Mononuclear cell (primary cell): ENCODE results near the gene FAM98B. TPM values are rescaled to one million over a fixed set of nuclear protein-coding genes. Genes with fewer than 3 reads are reported as not detected.

Experiments
- H3K27me3 ChIP-seq: 2 replicates; pipeline ENCODE4 v1.6.0; 2011; ENCODE audit warnings: low read length, control low read depth; ENCODE audit not compliant: insufficient read depth
- H3K4me1 ChIP-seq: 2 replicates; pipeline ENCODE4 v1.5.1; 2011; ENCODE audit warnings: mild to moderate bottlenecking, low read length, control low read depth; ENCODE audit not compliant: insufficient read depth
- H3K4me3 ChIP-seq: 2 replicates; pipeline ENCODE4 v1.5.1; 2011; ENCODE audit warnings: mild to moderate bottlenecking, low read length, moderate library complexity
- H3K9me3 ChIP-seq: 2 replicates; pipeline ENCODE4 v1.5.1; 2011; ENCODE audit warnings: low read depth, mild to moderate bottlenecking, control low read depth, low read length
- total RNA-seq: library from RNA; depleted of rRNA; stranded (reverse); fragments of >200 nt; gene quantifications from one replicate; pipeline ENCODE4 v1.2.3, GENCODE V29; 2012

The FAM98B gene
- total RNA-seq, 1 donor: 26.4 TPM

DNA sequence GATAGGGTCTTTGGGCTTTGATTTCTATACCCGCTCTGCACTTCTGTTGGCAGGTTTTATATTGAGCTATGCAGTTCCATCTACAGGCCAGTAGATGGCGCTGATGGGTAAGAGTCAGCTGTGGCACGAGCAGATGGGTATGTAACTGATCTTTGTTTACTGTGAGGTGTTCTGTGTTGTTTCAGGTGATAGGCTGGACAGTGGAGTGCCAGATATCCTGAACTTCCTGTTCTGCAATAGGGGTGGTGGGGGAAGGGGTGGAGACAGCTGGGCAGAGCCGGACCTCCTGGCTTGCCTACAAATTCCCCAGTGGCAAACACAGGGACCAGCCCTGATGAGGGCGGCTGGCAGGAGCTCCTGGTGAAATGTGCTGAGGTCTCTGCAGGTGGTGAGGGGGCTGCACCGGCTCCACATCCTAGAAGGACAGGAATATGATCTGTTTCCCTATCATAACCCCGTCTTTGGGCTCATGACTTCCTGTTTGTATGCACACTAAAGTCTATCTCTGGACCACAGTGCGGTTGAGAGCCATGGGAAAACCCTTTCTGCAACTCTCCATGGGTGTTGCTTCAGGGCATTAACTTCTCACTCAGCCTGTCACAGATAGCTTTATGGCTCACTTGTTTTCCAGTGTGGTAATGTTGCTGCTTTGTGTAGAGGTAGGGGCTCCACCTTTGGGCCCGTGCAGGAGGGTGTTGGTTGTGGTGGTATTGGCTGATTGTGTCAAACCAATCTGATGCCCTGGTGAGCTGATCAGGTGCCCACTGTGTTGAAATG lies 13.4 kb upstream of the FAM98B start:
- peaks cover 12% of the 10 kb centered on the region for H3K4me1 ChIP-seq
- peaks cover 23% of the 10 kb centered on the region for H3K27me3 ChIP-seq
- no peak overlapping the region for H3K4me3 ChIP-seq
- H3K9me3 ChIP-seq: peaks cover 8% of the 10 kb centered on the region

DNA sequence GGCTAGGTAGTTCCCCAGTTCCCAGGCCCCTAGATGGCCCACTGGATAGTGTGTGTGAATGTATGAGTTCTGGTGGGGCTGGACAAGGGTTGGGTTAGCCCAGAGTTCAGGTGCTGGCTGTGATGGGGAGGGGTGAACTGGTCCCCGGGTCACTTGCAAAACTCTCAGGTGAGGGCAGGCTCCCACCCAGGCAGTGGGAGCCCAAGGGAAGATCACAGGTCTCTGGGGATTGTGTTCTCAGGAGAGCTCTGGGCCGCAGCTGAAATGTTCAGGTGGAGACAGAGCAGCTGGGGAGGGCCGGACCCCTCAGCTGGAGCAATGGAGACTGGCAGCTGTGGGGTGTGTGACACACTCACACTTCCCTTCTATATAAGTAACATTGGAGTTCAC lies 12.8 kb upstream of the FAM98B start:
- Histone ChIP-seq H3K9me3 (peaks cover 8% of the 10 kb centered on the region), H3K27me3 (peaks cover 19% of the 10 kb centered on the region), H3K4me3 (no peak overlapping the region), H3K4me1 (peaks cover 12% of the 10 kb centered on the region)

DNA sequence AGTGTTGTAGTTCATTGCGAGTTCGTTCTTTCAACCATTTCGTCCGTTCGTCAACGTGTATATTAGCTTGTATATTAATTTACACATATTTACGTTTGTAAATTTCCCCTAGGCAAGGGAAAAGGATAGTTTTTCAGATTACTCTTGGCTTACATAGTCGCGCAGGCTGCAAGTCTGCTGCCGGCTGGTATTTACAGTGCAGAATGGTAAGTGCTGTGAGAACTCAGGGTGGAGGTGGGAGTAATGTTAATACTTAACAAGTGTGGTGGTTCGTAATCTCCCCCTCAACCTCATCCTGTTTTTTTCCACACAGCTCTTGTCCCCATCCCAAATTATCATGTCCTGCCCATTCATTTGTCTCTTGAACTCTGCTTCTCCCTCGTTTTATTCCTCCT lies 766 bp downstream of the FAM98B start:
- H3K27me3 ChIP-seq: no peaks in the 10 kb centered on the region
- peak overlapping the region; percentile 98 for H3K4me3 ChIP-seq
- H3K9me3 ChIP-seq: no peaks in the 10 kb centered on the region
- H3K4me1 ChIP-seq: peaks cover 12% of the 10 kb centered on the region

DNA sequence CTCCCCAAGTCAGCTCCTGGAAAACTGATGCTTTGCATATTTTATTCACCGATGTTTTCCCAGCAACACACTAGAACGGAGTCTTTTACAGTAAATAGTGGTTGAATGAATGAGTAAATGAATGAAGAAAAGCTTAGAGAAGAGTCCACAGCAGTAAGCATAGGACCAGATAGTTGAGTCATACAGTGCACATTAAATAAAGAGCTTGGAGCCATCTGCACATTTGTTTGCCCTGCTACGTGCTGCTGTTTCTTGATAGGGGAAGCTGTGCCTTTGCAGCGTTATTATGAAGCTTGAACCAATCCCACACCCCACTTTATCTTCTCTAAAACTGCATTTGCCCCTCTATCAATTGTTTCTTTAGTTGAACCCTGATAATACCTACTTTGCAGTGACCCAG lies 1.2 kb downstream of the FAM98B start:
- Histone ChIP-seq H3K4me1 (peaks cover 12% of the 10 kb centered on the region), H3K27me3 (no peaks in the 10 kb centered on the region), H3K4me3 (peak overlapping the region; percentile 98), H3K9me3 (no peaks in the 10 kb centered on the region)

DNA sequence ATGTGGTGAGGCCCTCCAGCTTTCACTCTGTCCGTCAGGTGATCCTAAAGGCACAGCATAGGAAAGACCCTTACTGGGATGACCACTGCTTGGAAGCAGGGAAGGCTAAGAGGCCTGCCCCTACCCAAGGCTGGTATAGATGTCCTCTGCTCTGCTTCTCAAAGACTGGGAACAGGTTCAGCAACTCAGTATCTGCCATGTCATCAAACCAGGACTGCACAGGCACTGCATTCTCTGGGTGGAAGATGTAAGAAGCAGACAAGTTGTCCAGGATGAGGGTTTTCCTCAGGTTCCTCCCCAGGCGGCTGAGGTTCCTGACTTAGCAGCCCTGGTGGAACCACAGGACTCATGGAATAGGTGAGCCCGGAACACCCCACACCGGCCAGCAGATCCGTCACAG lies 4.7 kb downstream of the FAM98B start:
- peaks cover 18% of the 10 kb centered on the region for H3K4me1 ChIP-seq
- H3K4me3 ChIP-seq: no peak overlapping the region
- no peaks in the 10 kb centered on the region for H3K9me3 ChIP-seq
- H3K27me3 ChIP-seq: no peaks in the 10 kb centered on the region

DNA sequence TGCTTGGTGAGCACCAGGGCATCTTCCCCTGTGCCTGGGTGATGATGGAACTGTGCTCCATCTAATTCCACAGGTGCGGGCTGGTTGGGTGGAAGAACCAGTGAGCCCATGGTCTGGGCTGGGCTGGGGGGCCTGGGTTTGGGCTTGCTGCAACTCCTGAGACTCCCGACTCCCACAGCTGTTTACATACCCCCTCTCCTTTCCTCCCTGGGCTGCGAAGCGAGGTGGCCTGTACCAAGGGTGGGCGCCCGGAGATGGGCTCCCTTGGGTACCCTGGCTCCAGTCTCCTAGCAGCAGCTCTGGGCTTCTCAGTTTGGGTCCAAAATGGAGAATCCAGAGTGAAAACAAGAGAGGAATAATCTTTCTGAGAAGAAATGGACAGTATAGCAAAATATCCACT lies 5.6 kb downstream of the FAM98B start:
- Histone ChIP-seq H3K27me3 (no peaks in the 10 kb centered on the region), H3K9me3 (no peaks in the 10 kb centered on the region), H3K4me3 (no peak overlapping the region), H3K4me1 (peaks cover 16% of the 10 kb centered on the region)

DNA sequence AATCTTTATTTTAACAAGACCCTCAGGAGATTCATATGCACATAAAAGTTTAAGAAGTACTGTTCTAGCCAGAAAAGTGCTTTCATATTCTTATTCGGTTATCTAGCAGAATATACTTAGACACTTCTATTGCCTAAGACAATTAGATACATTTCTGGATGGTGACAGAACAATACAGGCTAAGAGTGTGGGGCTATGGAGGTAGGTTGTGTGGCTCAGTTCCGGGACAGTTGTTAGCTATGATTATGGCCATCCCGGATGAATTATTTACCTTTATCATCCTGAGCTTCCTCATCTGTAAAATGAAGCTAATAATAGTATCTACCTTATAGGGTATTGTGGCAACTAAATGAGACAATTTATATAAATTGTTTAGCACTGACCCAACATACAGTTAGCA lies 6.6 kb downstream of the FAM98B start:
- no peak overlapping the region for H3K4me3 ChIP-seq
- H3K27me3 ChIP-seq: no peaks in the 10 kb centered on the region
- peaks cover 6% of the 10 kb centered on the region for H3K4me1 ChIP-seq
- H3K9me3 ChIP-seq: no peaks in the 10 kb centered on the region

DNA sequence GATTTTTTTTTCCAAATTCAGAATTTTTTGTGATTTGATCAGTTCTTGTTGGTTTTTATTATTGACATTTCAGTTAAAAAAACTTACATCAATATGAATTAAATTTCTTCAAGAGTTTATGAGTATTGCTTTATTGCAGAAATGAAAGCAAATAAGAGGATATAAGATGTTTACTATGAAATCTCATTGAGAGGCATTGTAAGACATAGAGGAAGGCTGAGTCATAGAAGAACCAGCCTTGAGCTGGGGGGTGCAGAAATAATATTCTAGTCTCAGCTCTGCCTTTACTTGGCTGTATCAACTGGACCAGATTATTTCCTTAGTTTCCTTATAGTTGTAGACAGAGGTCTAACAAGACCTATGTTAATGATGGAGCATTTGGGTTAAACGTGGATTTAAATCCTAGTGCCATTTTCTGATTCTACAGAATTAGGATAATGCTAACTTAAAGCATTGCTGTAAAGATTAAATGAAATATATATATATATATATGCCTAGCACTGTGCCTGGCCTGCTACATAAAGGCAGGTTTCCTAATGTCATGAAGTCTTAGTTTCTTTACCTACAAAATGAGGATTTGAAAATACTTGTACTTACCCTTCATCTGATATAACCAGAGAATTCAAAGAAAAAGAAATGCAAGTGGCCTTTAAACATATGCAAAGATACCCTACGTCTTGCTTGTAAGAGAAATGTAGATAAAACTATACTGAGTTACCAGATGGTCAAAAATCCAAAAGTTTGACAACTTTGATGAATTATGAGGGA lies 7.3 kb downstream of the FAM98B start:
- no peaks in the 10 kb centered on the region for H3K9me3 ChIP-seq

DNA sequence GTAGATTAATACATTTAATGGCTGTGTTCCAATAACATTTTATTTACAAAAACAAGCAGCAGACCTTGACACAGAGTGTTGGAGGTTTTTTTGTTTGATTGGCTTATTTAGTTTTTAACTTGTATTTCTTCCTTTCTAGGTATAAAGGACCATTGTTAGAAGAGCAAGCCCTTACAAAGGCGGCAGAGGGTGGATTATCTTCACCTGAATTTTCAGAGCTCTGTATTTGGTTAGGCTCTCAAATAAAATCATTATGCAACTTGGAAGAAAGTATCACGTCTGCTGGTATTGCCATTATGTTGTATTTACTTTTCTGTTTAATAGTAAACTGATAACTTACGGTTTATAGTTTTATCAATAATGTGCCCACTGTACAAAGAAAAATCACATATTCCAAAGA lies 10.0 kb downstream of the FAM98B start:
- Histone ChIP-seq H3K4me1 (peaks cover 6% of the 10 kb centered on the region), H3K4me3 (no peak overlapping the region), H3K9me3 (no peaks in the 10 kb centered on the region), H3K27me3 (no peaks in the 10 kb centered on the region)

More for the DNA sequence above, 7.3 kb downstream of the FAM98B start:
- Histone ChIP-seq H3K4me1 (peaks cover 6% of the 10 kb centered on the region), H3K4me3 (no peak overlapping the region), H3K27me3 (no peaks in the 10 kb centered on the region)

DNA sequence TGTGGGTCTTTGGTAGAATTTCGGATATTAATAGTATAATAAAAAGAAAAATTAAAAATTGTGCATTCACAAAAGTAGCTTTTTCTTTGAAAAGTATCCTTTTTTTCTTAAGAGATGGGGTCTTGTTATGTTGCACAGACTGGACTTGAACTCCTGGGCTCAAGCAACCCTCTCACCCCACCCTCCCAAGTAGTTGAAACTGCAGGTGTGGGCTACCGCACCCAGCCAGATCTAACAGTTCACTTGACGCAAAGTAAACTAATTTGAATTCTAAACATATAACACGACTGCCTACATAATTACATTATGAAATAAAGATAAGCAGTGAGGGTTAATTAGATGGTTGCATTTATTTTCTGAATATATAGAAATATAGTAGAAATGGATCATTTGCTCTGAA lies 10.7 kb downstream of the FAM98B start:
- Histone ChIP-seq H3K27me3 (no peaks in the 10 kb centered on the region), H3K4me3 (no peak overlapping the region), H3K9me3 (no peaks in the 10 kb centered on the region), H3K4me1 (peaks cover 6% of the 10 kb centered on the region)

DNA sequence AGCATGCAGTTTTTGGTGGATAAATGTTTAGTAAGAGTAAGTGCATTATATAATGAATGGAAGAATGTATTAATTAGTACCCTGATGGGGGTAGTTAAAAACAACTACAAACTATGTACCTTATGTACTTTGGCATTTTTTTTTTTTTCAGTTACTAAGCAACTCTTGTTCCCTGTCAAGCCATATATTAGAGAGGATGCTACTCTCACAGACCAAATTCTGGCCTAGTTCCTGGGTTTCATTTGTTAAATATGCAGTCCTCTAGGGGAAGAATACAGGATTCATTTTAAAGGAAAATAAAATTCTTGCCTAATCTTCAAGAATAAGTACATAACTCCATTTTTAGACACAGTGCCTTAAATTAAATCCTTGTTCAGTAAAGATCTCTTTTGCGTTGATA lies 16.9 kb downstream of the FAM98B start:
- Histone ChIP-seq H3K9me3 (no peaks in the 10 kb centered on the region), H3K4me3 (no peak overlapping the region), H3K27me3 (no peaks in the 10 kb centered on the region), H3K4me1 (no peaks in the 10 kb centered on the region)

DNA sequence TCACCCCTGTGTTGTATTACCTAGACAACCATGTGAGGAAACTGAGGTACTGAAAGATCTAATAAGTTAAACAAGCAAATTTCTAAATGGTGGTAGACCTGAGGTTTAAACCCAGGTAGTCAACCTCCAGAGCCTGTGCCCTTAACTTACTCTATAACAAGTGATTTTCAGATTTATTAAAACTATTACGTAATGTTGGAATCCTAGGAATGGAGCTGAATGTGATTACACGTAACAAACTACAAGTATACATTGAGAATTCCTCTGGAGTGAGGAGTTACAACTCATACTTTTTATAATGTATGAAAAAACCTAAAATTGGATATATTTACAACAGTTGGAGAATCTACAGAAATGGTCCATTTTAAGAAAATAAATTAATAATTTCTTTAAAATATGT lies 18.0 kb downstream of the FAM98B start:
- no peaks in the 10 kb centered on the region for H3K4me1 ChIP-seq
- no peaks in the 10 kb centered on the region for H3K27me3 ChIP-seq
- H3K4me3 ChIP-seq: no peak overlapping the region
- no peaks in the 10 kb centered on the region for H3K9me3 ChIP-seq

DNA sequence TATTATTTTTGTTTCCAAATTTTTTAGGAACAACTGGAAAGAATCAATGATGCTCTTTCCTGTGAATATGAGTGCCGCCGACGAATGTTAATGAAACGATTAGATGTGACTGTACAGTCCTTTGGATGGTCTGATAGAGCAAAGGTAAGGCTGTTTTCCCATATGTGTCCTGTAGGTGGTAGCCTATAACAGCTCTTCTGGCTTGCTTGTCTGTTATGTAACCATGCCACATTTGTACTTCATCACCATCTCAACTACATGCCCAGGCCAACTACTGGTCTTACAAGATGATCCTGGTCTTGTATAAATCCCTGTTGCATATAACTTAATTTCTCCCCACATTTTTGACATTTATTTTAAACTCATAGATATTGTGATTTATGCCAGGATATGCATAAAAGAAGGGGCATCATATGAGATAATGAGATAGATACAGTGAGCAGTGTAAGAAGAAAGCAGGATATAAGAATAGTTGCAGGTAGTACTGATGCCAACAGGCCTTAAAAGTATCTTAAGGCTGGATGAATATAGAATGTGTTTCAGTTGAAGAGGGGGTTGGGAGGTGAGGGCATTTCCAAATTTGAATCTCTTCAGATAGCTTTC lies 20.3 kb downstream of the FAM98B start:
- H3K4me3 ChIP-seq: no peak overlapping the region

DNA sequence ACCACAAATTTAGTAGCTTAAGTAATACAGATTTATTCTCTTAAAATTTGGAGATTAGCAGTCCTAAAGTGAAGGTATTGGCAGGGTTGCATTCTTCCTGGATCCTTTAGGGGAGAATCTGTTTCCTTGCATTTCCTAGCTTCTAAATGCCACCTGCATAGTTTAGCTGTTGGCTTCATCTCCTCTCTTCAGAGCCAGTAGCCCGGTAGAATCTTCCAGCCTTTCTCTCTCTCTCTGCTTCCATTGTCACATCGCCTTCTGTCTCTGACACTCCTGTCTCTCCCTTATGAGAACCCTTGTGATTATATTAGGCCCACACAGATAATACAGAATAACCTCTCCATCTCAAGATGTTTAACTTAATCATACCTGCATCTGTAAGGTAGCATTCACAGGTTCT lies 21.4 kb downstream of the FAM98B start:
- Histone ChIP-seq H3K27me3 (no peaks in the 10 kb centered on the region), H3K4me3 (no peak overlapping the region), H3K4me1 (no peaks in the 10 kb centered on the region), H3K9me3 (no peaks in the 10 kb centered on the region)

More for the DNA sequence above, 20.3 kb downstream of the FAM98B start:
- H3K9me3 ChIP-seq: no peaks in the 10 kb centered on the region
- no peaks in the 10 kb centered on the region for H3K4me1 ChIP-seq
- H3K27me3 ChIP-seq: no peaks in the 10 kb centered on the region

DNA sequence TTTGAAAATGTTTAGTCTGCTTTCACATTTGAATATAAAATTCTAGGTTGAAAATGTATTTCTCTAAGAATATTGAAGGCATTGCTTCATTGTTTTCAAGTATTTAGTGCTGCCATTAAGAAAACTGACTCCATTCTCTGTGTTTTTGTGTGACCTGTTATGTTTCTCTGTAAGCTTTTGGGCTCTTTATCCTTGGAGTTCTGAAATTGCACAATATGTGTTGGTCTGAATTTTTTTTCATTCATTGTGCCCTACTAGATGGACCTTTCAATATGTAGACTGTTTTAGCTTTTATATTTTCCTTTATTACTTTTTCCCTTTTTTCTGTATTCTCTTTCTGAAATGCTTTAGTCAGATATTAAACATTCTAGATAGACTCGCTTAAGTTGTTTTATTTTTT lies 22.2 kb downstream of the FAM98B start:
- Histone ChIP-seq H3K4me1 (no peaks in the 10 kb centered on the region), H3K27me3 (no peaks in the 10 kb centered on the region)

More for the DNA sequence above, 22.2 kb downstream of the FAM98B start:
- H3K4me3 ChIP-seq: no peak overlapping the region
- no peaks in the 10 kb centered on the region for H3K9me3 ChIP-seq
